NCI-H524 treated with DMSO at 0.1 percent for 48 hours (cell line): ENCODE measurements around the gene THSD4.

ENCODE experiments used
- DNase-seq: peaks from one replicate; lab custom pipeline; 2025; lab: John Stamatoyannopoulos, UW

Gene THSD4

GRCh38 chr15:71784719-71785118, 669.4 kb downstream of the THSD4 start:
- no peak for DNase-seq

- no peak for DNase-seq
Measured at GRCh38 chr15:71785996-71786395, 670.7 kb downstream of the THSD4 start.

GRCh38 chr15:71786673-71787072, 671.4 kb downstream of the THSD4 start:
- DNase-seq: no peak

- DNase-seq: no peak
Measured at GRCh38 chr15:71788646-71789579, 673.6 kb downstream of the THSD4 start.

GRCh38 chr15:71789616-71790015, 674.3 kb downstream of the THSD4 start:
- no peak for DNase-seq

- DNase-seq: no peak
Measured at GRCh38 chr15:71790081-71790480, 674.8 kb downstream of the THSD4 start.

GRCh38 chr15:71791975-71792374, 676.7 kb downstream of the THSD4 start:
- DNase-seq: no peak

GRCh38 chr15:71792521-71792920, 677.2 kb downstream of the THSD4 start:
- DNase-seq: no peak

- DNase-seq: no peak
Measured at GRCh38 chr15:71798641-71799040, 683.4 kb downstream of the THSD4 start.

GRCh38 chr15:71800190-71800589, 684.9 kb downstream of the THSD4 start:
- DNase-seq: no peak

GRCh38 chr15:71800835-71801745, 685.8 kb downstream of the THSD4 start:
- DNase-seq: peak; percentile 83

- no peak for DNase-seq
Measured at GRCh38 chr15:71801935-71802655, 686.8 kb downstream of the THSD4 start.

- no peak for DNase-seq
Measured at GRCh38 chr15:71802770-71803169, 687.5 kb downstream of the THSD4 start.

GRCh38 chr15:71804226-71804625, 689.0 kb downstream of the THSD4 start:
- peak; percentile 36 for DNase-seq

- DNase-seq: no peak
Measured at GRCh38 chr15:71804695-71805470, 689.6 kb downstream of the THSD4 start.

GRCh38 chr15:71806452-71806931, 691.2 kb downstream of the THSD4 start:
- DNase-seq: peak; percentile 72

- DNase-seq: peak; percentile 70
Measured at GRCh38 chr15:71807125-71807629, 691.9 kb downstream of the THSD4 start.

- no peak for DNase-seq
Measured at GRCh38 chr15:71807691-71808091, 692.4 kb downstream of the THSD4 start.

GRCh38 chr15:71808311-71809020, 693.2 kb downstream of the THSD4 start:
- DNase-seq: no peak

- no peak for DNase-seq
Measured at GRCh38 chr15:71809346-71809745, 694.1 kb downstream of the THSD4 start.
